Epithelial cell of proximal tubule (primary cell): ENCODE data around the gene FBL. TPM values are rescaled to one million over a fixed set of nuclear protein-coding genes. Genes with fewer than 3 reads are reported as not detected.

Experiments
- DNase-seq: peaks from one replicate; pipeline ENCODE4 v3.0.0-alpha.2; 2011; ENCODE audit warnings: low read depth
- H3K4me3 ChIP-seq: 2 replicates; pipeline ENCODE4 v1.5.1; 2011; ENCODE audit warnings: low read depth, mild to moderate bottlenecking, low read length
- CTCF ChIP-seq: conservative IDR thresholded peaks from 2 replicates; pipeline ENCODE4 v1.5.1; 2012; ENCODE audit warnings: low read depth, mild to moderate bottlenecking, low read length
- total RNA-seq: library from RNA; depleted of rRNA; stranded (reverse); fragments of >200 nt; gene quantifications from 2 replicates; pipeline ENCODE4 v1.2.3, GENCODE V29; 2015

Gene FBL
- total RNA-seq, 1 donor from 2014 or later, result 187 TPM

- no peak for TF ChIP-seq CTCF
- peak overlapping the region; percentile 81 for H3K4me3 ChIP-seq
- DNase-seq, result no peak
These were observed 703 bp upstream of the FBL start for GRCh38 chr19:39846678-39847486.

GRCh38 chr19:39845584-39845932 lies 621 bp downstream of the FBL start:
- no peak for DNase-seq
- TF ChIP-seq CTCF, result no peak
- peak overlapping the region; percentile 81 for H3K4me3 ChIP-seq

- TF ChIP-seq CTCF, result no peak
- H3K4me3 ChIP-seq, result peak overlapping the region; percentile 81
- no peak for DNase-seq
These were observed 1.0 kb downstream of the FBL start for GRCh38 chr19:39845172-39845571.

GRCh38 chr19:39843919-39844793 lies 2.0 kb downstream of the FBL start:
- peak; percentile 70 for TF ChIP-seq CTCF
- no peak overlapping the region for H3K4me3 ChIP-seq
- DNase-seq, result no peak

GRCh38 chr19:39842693-39843435 lies 3.3 kb downstream of the FBL start:
- TF ChIP-seq CTCF, result no peak
- no peak for DNase-seq
- no peak overlapping the region for H3K4me3 ChIP-seq

GRCh38 chr19:39841041-39841440 lies 5.1 kb downstream of the FBL start:
- TF ChIP-seq CTCF, result no peak
- no peak for DNase-seq
- no peak overlapping the region for H3K4me3 ChIP-seq
